Endothelial cell of umbilical vein (primary cell): ENCODE data around the gene SPEM1.

ENCODE experiments used
- CTCF ChIP-seq, 2 donors: IDR thresholded peaks; 1 replicate in 1 of 2; 2 replicates in 1 of 2; pipeline ENCODE4 v1.5.1; 2011; ENCODE audit warnings: low read length in 2 of 2, mild to moderate bottlenecking in 2 of 2, moderate library complexity in 2 of 2, control low read depth in 1 of 2, inconsistent platforms in 1 of 2, low read depth in 1 of 2; ENCODE audit not compliant: insufficient read depth in 1 of 2; ENCODE audit errors: extremely low read depth in 1 of 2
- EZH2 ChIP-seq: IDR thresholded peaks from 2 replicates; pipeline ENCODE4 v1.6.1; 2012; ENCODE audit warnings: borderline replicate concordance, low read depth, mild to moderate bottlenecking, moderate library complexity, low read length, inconsistent platforms; ENCODE audit not compliant: severe bottlenecking
- FOS ChIP-seq: IDR thresholded peaks from 2 replicates; pipeline ENCODE4 v1.6.1; 2011; ENCODE audit warnings: mild to moderate bottlenecking, low read length, moderate library complexity, borderline replicate concordance; ENCODE audit not compliant: insufficient read depth
- JUN ChIP-seq: IDR thresholded peaks from 2 replicates; pipeline ENCODE4 v1.6.1; 2011; ENCODE audit warnings: borderline replicate concordance, low read depth; ENCODE audit not compliant: insufficient read length, insufficient read depth
- POLR2A ChIP-seq: IDR thresholded peaks from 2 replicates; pipeline ENCODE4 v1.6.1; 2012; ENCODE audit warnings: low read depth, mild to moderate bottlenecking, control low read depth, low read length
- POLR2AphosphoS5 ChIP-seq: IDR thresholded peaks from 2 replicates; pipeline ENCODE4 v1.6.1; 2012; ENCODE audit warnings: low read depth, mild to moderate bottlenecking, control low read depth, low read length, moderate library complexity; ENCODE audit not compliant: insufficient read depth

- TF ChIP-seq CTCF (IDR thresholded peaks at IDR 0.05; ENCODE audit: extremely low read depth in 1 of 2, insufficient read depth in 1 of 2, low read depth in 1 of 2, low read length in 2 of 2): no peak
- no peak for TF ChIP-seq JUN
- no peak for TF ChIP-seq POLR2A
- TF ChIP-seq POLR2AphosphoS5: no peak
- TF ChIP-seq EZH2: no peak
- no peak for TF ChIP-seq FOS
These were observed 48.2 kb downstream of the SPEM1 start for GRCh38 chr17:7468290-7468689.
